IPS-NIHi7 (cell line): ENCODE results near the gene CAMK2A.

Experiments used
- DNase-seq: peaks from one replicate; pipeline ENCODE4 v3.0.0; 2012; ENCODE audit warnings: mixed read lengths; ENCODE audit errors: extremely low spot score

Gene CAMK2A

GRCh38 chr5:150316320-150316719, 26.7 kb upstream of the CAMK2A start:
- DNase-seq, result no peak

GRCh38 chr5:150315245-150315644, 25.7 kb upstream of the CAMK2A start:
- no peak for DNase-seq

GRCh38 chr5:150313921-150314716, 24.5 kb upstream of the CAMK2A start:
- no peak for DNase-seq

- DNase-seq, result no peak
Observed at GRCh38 chr5:150313501-150313900, 23.9 kb upstream of the CAMK2A start.

GRCh38 chr5:150312518-150312917, 22.9 kb upstream of the CAMK2A start:
- DNase-seq, result no peak

- DNase-seq, result peak; percentile 45
Observed at GRCh38 chr5:150311015-150311692, 21.6 kb upstream of the CAMK2A start.

GRCh38 chr5:150310246-150310645, 20.7 kb upstream of the CAMK2A start:
- DNase-seq, result no peak

- no peak for DNase-seq
Observed at GRCh38 chr5:150309886-150310239, 20.3 kb upstream of the CAMK2A start.

GRCh38 chr5:150309101-150309885, 19.7 kb upstream of the CAMK2A start:
- no peak for DNase-seq

- no peak for DNase-seq
Observed at GRCh38 chr5:150307617-150308426, 18.2 kb upstream of the CAMK2A start.

GRCh38 chr5:150306775-150307174, 17.2 kb upstream of the CAMK2A start:
- DNase-seq, result no peak

- no peak for DNase-seq
Observed at GRCh38 chr5:150305557-150305956, 16.0 kb upstream of the CAMK2A start.

- DNase-seq, result no peak
Observed at GRCh38 chr5:150305095-150305494, 15.5 kb upstream of the CAMK2A start.

- no peak for DNase-seq
Observed at GRCh38 chr5:150304481-150305081, 15.0 kb upstream of the CAMK2A start.

- no peak for DNase-seq
Observed at GRCh38 chr5:150303660-150304386, 14.2 kb upstream of the CAMK2A start.

GRCh38 chr5:150303070-150303615, 13.6 kb upstream of the CAMK2A start:
- peak; percentile 44 for DNase-seq

- DNase-seq, result peak; percentile 96
Observed at GRCh38 chr5:150302301-150303069, 12.9 kb upstream of the CAMK2A start, which contains the start of gene ARSI. Gene ARSI (minus strand): TSS chr5:150302905. CDS start chr5:150302373, 532 bp downstream.

- no peak for DNase-seq
Observed at GRCh38 chr5:150301901-150302300, 12.3 kb upstream of the CAMK2A start.

- DNase-seq, result no peak
Observed at GRCh38 chr5:150301170-150301505, 11.6 kb upstream of the CAMK2A start.
